Glutamatergic neuron (in vitro differentiated cells): ENCODE results near the gene JMY. TPM values are rescaled to one million over a fixed set of nuclear protein-coding genes. Genes with fewer than 3 reads are reported as not detected.
A peak's percentile ranks its signal among the peaks of the same experiment; 100 is the strongest.

ENCODE experiments used
- DNase-seq: peaks from one replicate; pipeline ENCODE4 v3.0.0; 2022
- H3K27ac Mint-ChIP-seq: one replicate; pipeline ENCODE4 v1.8.0; 2020; ENCODE audit warnings: mild to moderate bottlenecking, mixed read lengths, inconsistent platforms; ENCODE audit not compliant: unreplicated experiment
- H3K27me3 Mint-ChIP-seq: one replicate; pipeline ENCODE4 v1.8.0; 2020; ENCODE audit warnings: mild to moderate bottlenecking, moderate library complexity, mixed read lengths, inconsistent platforms; ENCODE audit not compliant: unreplicated experiment
- H3K36me3 Mint-ChIP-seq: one replicate; pipeline ENCODE4 v1.8.0; 2020; ENCODE audit warnings: mild to moderate bottlenecking, mixed read lengths, inconsistent platforms; ENCODE audit not compliant: unreplicated experiment
- H3K4me1 Mint-ChIP-seq: one replicate; pipeline ENCODE4 v1.8.0; 2020; ENCODE audit warnings: mild to moderate bottlenecking, low read depth, mixed read lengths, inconsistent platforms; ENCODE audit not compliant: unreplicated experiment
- H3K4me3 Mint-ChIP-seq: one replicate; pipeline ENCODE4 v1.8.0; 2020; ENCODE audit warnings: mild to moderate bottlenecking, mixed read lengths, inconsistent platforms; ENCODE audit not compliant: unreplicated experiment
- H3K9me3 Mint-ChIP-seq: one replicate; pipeline ENCODE4 v1.8.0; 2020; ENCODE audit warnings: mild to moderate bottlenecking, moderate library complexity, mixed read lengths, inconsistent platforms; ENCODE audit not compliant: unreplicated experiment
- total RNA-seq: library from RNA; stranded (reverse); fragmentation: NEBNext Ultra II Directional; extraction: Animal tissue kit (Norgen Biotek cat#: 25700); gene quantifications from one replicate; pipeline ENCODE4 v1.2.1, GENCODE V29; 2021; ENCODE audit not compliant: unreplicated experiment
- TF ChIP-seq, protein P1 (sequence below): fragments of 200-600 bp; sonication (generic); IDR thresholded peaks from one replicate; pipeline ENCODE4 v1.5.0; 2021; ENCODE audit not compliant: partially characterized antibody, unreplicated experiment

The JMY gene
- total RNA-seq, 1 donor from 2014 or later, result 22.2 TPM

DNA sequence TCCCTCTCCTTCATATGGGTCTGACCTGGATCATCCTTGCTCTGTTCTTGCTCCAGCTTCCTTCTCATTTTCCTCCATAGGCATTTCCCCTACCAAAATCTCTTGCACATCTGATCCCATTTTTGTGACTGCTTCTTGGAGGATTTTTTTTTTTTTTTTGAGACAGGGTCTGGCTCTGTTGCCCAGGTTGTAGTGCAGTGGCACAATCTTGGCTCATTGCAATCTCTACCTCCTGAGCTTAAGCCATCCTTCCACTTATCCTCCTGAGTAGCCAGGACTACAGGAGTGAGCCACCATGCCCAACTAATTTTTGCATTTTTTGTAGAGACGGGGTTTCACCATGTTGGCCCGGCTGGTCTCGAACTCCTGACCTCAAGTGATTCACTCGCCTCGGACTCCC is 10.5 kb upstream of the JMY start:
- H3K4me3 Mint-ChIP-seq, result no peak overlapping the region
- H3K4me1 Mint-ChIP-seq, result peaks cover 19% of the 10 kb centered on the region
- peaks cover 2% of the 10 kb centered on the region for H3K27me3 Mint-ChIP-seq
- H3K27ac Mint-ChIP-seq, result no peak overlapping the region
- peaks cover 2% of the 10 kb centered on the region for H3K9me3 Mint-ChIP-seq
- TF ChIP-seq, protein P1, sequence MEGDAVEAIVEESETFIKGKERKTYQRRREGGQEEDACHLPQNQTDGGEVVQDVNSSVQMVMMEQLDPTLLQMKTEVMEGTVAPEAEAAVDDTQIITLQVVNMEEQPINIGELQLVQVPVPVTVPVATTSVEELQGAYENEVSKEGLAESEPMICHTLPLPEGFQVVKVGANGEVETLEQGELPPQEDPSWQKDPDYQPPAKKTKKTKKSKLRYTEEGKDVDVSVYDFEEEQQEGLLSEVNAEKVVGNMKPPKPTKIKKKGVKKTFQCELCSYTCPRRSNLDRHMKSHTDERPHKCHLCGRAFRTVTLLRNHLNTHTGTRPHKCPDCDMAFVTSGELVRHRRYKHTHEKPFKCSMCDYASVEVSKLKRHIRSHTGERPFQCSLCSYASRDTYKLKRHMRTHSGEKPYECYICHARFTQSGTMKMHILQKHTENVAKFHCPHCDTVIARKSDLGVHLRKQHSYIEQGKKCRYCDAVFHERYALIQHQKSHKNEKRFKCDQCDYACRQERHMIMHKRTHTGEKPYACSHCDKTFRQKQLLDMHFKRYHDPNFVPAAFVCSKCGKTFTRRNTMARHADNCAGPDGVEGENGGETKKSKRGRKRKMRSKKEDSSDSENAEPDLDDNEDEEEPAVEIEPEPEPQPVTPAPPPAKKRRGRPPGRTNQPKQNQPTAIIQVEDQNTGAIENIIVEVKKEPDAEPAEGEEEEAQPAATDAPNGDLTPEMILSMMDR, result no peak
- H3K36me3 Mint-ChIP-seq, result no peaks in the 10 kb centered on the region
- no peak for DNase-seq

DNA sequence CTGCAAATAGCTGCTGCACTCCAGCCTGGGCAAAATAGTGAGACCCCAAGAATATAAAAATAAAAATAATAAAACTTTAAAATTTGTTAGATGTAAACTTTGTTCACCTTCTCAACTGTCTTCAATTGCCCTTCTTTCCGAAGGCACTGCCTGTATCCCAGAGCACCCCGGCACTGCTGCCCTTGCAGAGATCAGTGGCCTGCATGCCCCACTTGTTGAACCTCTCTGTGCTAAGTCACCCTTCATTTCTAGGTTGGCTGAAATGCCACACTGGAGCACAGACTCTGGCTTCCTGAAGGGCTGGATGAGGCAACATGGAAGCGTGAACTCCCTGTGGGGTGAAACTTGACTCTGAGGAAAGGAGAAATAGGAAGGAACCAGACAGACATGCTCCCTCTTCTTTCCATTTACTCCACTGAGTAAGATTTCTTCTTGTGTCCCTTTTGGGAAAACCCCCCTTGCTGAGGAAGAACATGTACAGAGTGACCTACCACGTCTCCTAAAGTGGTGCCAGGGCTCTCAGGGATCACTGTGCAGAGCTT is 8.4 kb upstream of the JMY start:
- DNase-seq, result no peak
- TF ChIP-seq, protein P1, result no peak
- Mint-ChIP-seq H3K36me3 (no peaks in the 10 kb centered on the region), H3K4me3 (no peak overlapping the region), H3K27ac (no peak overlapping the region), H3K4me1 (peaks cover 19% of the 10 kb centered on the region), H3K27me3 (peaks cover 2% of the 10 kb centered on the region), H3K9me3 (peaks cover 2% of the 10 kb centered on the region)

DNA sequence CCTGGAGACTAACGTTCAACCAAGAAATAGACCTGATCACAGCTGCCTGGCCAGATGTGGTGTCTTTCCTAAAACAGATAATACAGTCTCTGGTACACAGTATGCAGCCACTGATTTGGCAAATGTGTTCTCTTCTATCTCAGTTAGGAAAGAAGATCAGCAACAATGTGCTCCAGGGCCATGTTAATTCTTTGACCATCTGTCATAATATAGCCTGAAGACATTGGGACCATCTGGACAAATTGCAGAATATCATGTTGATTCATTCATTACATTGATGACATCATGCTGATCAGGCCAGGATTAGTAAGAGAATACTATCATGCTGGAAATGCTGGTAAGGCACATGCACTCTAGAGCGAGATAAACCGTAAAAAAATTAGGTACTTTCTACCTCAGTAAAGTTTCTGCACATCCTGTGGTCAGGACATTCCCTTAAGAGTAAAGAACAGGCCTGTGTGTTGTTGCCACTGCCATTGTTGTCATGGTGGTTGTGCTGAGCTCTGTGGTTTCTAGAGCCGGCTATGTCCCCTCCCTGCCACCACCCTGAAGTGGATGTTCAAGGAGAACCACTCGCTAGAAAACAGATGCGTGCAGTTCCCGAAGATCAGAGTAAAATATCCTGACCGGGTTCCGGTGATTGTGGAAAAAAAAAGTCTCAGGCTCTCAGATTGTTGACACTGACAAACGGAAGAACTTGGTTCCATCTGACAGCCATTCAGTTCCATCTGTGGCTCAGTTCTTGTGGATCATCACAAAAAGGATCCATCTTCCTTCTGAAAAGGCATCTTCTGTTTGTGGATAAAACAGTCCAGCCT is 6.4 kb upstream of the JMY start:
- Mint-ChIP-seq H3K9me3 (no peaks in the 10 kb centered on the region), H3K27me3 (peaks cover 2% of the 10 kb centered on the region), H3K4me3 (no peak overlapping the region), H3K4me1 (peaks cover 19% of the 10 kb centered on the region), H3K27ac (peak overlapping the region; percentile 59), H3K36me3 (no peaks in the 10 kb centered on the region)
- TF ChIP-seq, protein P1, result no peak
- DNase-seq, result no peak

DNA sequence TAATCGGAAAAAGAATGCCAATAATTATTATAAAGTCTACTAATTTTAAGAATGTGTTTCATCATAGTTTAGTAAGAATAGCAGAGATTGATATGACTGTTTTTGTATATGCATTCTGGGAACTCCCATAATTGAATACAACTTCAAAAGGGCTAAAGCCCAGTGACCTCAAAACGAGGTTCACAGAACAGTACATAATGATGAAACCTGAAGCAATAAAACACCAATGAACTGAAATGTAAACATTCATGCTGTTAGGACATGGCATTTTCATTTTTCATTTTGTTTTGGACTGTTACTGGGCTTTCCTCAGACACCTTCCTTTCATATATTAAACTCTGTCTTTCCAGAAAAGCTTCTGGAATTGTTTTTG is 684 bp upstream of the JMY start:
- TF ChIP-seq, protein P1, result no peak
- Mint-ChIP-seq H3K36me3 (no peaks in the 10 kb centered on the region), H3K9me3 (peaks cover 11% of the 10 kb centered on the region), H3K4me1 (peaks cover 8% of the 10 kb centered on the region), H3K4me3 (peak overlapping the region; percentile 97), H3K27me3 (peaks cover 14% of the 10 kb centered on the region), H3K27ac (peak overlapping the region; percentile 97)
- DNase-seq, result no peak

DNA sequence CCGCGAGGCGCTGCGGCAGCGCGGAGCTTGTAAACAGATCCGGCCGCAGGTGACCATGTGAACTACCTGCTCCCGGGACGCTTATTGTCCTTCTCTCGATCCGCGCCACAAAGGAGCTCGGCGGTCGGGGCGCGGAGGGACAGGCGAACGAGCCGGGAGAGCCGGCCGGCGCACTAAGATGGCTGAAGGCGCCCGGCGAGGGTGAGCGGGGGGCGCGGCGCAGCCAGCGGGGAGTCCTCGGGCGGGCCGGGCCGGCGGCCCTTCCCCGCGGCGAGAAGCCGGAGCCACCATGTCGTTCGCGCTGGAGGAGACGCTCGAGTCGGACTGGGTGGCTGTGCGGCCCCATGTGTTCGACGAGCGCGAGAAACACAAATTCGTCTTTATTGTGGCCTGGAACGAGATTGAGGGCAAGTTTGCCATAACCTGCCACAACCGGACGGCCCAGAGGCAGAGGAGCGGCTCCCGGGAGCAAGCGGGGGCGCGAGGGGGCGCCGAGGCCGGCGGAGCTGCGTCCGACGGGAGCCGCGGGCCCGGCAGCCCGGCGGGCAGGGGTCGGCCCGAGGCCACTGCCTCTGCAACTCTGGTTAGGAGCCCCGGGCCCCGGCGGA is 535 bp downstream of the JMY start:
- Mint-ChIP-seq H3K27me3 (peaks cover 16% of the 10 kb centered on the region), H3K9me3 (peaks cover 11% of the 10 kb centered on the region), H3K4me3 (peak overlapping the region; percentile 81), H3K36me3 (no peaks in the 10 kb centered on the region), H3K27ac (peak overlapping the region; percentile 84), H3K4me1 (peaks cover 11% of the 10 kb centered on the region)
- peak; percentile 63 for DNase-seq
- TF ChIP-seq, protein P1, result no peak
